Measurements from ENCODE around the gene TANGO2. TPM values are rescaled to one million over a fixed set of nuclear protein-coding genes. Genes with fewer than 3 reads are reported as not detected.

TANGO2 gene
- total and polyA plus RNA-seq, 9 of the 15 experiments (the other 6 are each of a cell fraction or from before 2014, with no cell fraction given) = 15.5 to 94.9 (median 70.1) TPM

GRCh38 chr22:20064545-20065262, 43.8 kb downstream of the TANGO2 start (continued):
- TF ChIP-seq CHD7 (IDR thresholded peaks at IDR 0.05; ENCODE audit: low read depth, low read length) (peak; percentile 40), ZC3H11A (IDR thresholded peaks at IDR 0.05; ENCODE audit: low read depth, low read length) (no peak), ZNF24 (IDR thresholded peaks at IDR 0.05) (no peak)

Measured in K562 (cell line).